IPS-18c (cell line): ENCODE data around the gene GMEB2.
A peak's percentile ranks its signal among the peaks of the same experiment; 100 is the strongest.

Experiments
- H3K4me3 ChIP-seq: 2 replicates; pipeline ENCODE4 v1.7.0; 2013; ENCODE audit warnings: low read depth, mild to moderate bottlenecking, low read length, moderate library complexity; ENCODE audit not compliant: insufficient read depth
- H3K9me3 ChIP-seq: one replicate; pipeline ENCODE4 v1.6.1; 2013; ENCODE audit warnings: mild to moderate bottlenecking, low read length, moderate library complexity; ENCODE audit not compliant: control insufficient read depth, insufficient read depth

Gene GMEB2

DNA sequence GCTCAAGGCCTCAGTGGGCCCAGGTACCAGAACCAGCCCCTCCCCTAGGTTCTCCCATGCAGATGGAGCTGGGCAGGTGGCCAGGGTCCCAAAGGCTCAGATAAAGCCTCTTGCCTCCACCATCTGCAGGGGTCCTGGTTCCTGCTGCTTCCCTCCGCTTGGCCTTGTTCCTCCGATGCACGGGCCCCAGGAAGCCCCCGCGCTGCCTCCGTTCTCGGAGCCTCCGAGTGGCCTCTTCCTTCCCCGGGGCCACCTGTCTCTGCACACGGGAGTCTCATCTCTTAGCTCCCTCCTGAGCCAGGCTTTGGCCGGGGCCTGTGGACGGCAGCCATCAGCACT is 87.8 kb downstream of the GMEB2 start:
- Histone ChIP-seq H3K9me3 (no peaks in the 10 kb centered on the region), H3K4me3 (no peak overlapping the region)

DNA sequence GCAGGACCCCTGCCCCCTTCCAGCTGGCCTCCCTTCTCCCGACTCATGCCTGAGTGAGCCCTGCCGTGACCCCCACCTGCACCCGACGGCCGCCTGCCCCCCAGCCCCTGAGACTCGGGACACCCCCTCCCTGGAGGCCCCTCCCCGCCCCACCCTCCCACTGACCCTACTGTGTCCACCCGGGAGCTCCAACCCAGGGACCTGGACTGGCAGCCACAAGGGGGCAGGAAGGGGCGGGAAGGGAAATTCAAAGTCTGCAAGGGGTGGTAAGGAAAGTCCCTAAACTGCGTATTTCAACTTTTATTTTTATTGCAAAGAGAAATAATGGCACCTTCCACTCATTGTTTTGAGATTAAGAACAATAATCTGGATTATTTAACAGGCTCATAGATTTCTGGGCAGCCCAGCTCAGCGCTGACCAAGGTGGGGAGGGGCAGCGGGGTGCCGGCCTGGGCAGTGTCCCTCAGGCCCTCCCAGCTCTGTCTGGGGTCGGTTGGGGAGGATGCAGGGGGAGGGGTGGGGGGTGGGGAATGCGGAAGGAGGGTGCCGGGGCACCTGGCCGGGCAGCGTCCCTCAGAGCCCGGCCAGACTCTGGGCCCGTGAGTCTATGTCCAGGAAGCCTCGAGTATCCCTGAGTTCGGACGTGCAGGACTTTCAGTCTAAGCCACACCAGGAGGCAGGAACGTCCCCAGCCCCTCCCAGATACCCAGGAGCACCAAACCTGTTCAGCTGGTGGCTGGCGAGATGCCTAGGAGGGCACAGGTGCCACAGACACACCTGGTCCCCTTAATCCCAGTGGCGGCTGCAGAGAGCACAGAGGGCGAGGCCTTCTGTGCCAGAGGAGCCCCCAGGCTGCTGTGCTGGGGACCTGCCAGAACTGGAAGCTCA is 88.5 kb downstream of the GMEB2 start:
- Histone ChIP-seq H3K9me3 (no peaks in the 10 kb centered on the region), H3K4me3 (peak overlapping the region; percentile 2; the same call in 1 of the 2 replicates)
